Embryonic facial prominence (tissue), 1 donor: Measurements from ENCODE around the gene FHIT.
"Not testable (repeated sequence)": the region's sequence is repeated elsewhere in the genome, so short reads cannot be mapped to it uniquely, and the experiment has no call there.

Source experiments
- DNase-seq: peaks from one replicate; pipeline ENCODE4 v3.0.0-alpha.2; 2016; ENCODE audit errors: extremely low spot score

Gene FHIT

DNA sequence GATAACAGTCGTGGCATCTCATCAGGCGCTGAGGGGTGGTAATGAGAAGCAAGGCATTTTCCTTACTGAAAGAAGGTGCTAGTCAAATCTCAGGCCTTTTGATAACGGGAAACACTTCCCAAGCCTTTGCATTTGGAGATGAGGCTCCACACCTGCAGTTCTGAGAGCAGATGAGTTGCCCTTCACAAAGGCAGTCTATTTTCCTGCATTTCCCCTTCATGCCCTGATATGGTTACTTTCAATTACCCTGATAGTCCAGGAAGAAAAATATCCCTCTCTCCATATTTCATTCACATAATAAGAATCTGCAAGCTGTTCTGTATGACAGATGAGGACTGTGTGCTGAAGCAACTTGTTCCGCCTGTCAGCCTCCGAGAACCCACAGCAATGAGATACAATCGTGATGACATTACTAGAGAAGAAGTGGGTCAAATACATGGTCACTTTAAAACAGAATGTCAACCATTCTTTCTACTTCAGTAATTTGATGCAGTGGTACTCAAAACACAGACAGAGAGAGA is 25.0 kb downstream of the FHIT start:
- no peak for DNase-seq

GRCh38 chr3:61224823-61225222 is 26.4 kb downstream of the FHIT start:
- DNase-seq: no peak

DNA sequence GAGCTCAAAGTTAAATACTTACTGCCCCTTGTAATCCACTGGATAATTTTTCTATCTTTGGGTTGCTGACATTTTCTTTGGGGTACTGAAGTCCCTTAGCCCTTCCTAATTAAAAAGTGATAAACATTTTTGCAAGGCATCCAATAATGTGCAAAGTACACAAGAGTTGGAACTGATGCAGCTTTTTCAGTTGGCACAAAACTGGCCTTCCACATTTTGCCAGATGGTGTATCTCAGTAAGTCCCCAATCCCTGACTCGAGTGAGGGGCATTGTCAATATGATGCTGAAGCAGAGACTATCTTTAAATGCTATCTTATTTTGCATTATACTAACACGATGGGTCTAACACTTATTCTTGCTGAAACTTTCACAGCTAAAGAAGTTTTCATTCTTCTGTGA is 27.8 kb downstream of the FHIT start:
- no peak for DNase-seq

DNA sequence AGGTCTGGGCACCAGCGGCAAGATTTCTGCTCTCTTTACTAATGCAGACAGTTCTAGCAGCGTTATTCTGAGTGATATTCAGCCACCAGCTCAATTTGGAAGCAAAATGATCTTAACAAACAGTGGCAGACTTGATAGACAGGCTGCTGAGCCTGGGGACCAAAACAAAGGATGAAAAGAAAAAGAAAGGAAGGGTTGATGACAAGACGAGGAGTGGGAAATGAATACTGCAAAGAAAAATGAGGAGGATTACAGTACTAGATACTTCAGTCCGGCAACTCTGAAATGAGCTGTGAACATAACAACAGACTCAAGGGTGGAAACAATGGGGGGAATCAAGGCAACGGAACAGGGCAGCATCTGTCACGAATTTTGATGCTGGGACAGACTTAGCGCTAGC is 28.8 kb downstream of the FHIT start:
- no peak for DNase-seq

- no peak for DNase-seq
Measured at GRCh38 chr3:61221759-61222362, 29.4 kb downstream of the FHIT start.

- DNase-seq: no peak
Measured at GRCh38 chr3:61218504-61218903, 32.7 kb downstream of the FHIT start.

DNA sequence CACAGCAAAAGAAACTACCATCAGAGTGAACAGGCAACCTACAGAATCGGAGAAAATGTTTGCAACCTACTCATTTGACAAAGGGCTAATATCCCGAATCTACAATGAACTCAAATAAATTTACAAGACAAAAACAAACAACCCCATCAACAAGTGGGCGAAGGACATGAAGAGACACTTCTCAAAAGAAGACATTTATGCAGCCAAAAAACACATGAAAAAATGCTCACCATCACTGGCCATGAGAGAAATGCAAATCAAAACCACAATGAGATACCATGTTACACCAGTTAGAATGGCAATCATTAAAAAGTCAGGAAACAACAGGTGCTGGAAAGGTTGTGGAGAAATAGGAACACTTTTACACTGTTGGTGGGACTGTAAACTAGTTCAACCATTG is 35.1 kb downstream of the FHIT start:
- DNase-seq: not testable (repeated sequence)

DNA sequence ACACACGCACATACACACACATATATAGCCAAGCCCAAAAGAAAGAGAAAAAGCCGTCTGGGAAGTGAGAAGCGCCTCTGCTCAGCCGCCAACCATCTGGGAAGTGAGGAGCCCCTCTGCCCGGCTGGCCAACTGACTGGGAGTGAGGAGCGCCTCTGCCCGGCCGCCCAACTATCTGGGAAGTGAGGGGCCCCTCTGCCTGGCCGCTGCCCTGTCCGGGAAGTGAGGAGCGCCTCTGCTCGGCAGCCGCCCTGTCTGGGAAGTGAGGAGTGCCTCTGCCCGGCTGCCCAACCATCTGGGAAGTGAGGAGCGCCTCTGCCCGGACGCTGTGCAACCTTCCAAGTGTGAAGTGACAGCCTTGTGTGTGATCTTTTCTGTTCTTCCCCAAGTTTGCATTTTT is 49.2 kb downstream of the FHIT start:
- DNase-seq: no peak

DNA sequence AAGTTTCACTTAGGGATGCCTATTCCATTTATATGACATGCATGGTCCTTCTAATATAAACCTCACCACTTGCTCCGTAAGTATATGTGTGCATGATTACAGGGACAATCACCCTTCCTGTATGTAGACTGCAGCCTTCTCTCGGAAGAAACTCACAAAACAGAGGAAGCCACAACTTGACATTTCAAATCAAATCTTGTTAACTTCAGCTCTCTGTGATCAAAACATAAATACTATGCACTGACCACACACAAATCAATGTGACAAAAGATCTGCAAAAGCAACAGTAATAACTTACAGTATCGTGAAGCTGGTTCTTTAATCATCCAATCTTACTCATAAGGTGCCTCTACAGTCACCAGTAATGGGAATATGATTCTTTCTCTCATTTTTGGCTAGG is 50.2 kb downstream of the FHIT start:
- no peak for DNase-seq

DNA sequence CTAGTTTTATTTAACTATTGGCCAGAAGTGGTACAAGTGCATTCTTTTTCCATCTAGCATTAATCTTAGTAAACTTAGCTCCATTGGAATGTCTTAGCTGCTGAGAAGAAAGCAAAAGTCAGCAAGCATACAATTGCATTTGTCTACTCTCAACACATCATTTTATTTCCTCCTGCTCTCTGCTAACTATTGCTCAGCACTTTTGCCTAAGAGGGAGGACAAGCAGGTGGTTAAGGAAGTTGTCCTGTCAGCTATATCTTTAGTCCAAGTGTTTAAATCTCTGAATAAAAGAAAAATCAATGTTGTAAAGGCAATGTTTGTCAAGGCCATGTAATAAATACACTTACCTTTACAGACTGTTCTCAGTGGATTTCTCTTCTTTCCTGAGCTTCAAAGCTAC is 51.0 kb downstream of the FHIT start:
- no peak for DNase-seq

- no peak for DNase-seq
Measured at GRCh38 chr3:61199843-61200242, 51.4 kb downstream of the FHIT start.

DNA sequence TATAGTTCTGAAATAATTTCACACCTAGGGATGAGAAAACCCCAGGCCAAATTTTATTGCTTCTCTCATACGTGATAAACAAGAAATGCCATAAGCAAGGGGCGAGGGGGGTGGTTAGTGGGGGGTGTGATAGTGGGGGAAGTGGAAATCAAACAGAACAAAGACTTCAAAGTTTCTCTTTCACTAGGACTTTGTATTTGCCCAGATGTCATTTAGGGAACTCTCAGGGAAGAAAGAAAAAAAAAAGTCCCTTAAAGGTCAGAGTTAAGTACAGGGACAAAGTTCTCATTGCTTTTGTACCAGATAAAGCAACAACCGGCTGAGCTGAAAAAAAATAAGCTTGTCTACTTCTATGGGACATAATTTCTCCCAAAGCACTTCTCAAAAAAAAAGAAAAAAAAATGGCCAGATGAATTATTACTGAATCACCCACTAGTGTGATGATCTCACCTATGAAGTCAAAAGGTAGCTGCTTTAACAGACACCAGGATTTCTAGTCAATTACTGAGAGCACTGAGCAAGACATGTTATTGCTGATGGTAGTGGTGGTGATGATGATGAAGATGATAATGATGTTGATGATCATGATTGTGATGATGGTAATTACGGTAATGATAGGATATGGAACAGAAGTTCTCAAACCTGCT is 56.2 kb downstream of the FHIT start:
- DNase-seq: no peak

GRCh38 chr3:61192222-61192621 is 59.0 kb downstream of the FHIT start:
- no peak for DNase-seq

GRCh38 chr3:61190205-61190604 is 61.0 kb downstream of the FHIT start:
- not testable (repeated sequence) for DNase-seq

DNA sequence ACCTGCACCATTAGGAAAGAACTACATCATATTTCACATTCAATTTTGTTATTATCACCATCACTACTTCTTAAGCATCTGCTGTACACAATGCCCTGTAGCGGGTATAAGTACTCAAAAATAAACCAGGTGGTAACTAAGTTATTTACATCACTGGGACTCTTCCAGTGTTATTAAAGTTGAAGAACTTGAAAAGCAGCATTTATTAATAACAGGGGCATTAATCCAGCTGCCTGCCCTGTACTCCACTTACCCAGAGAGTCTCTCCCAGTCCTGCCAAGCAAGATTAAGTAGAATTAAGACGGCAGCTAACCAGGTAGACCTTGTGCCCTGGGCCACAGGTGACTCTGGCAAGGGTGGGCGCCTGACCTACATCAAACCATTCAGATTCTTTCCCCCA is 65.2 kb downstream of the FHIT start:
- DNase-seq: no peak

- no peak for DNase-seq
Measured at GRCh38 chr3:61184956-61185355, 66.3 kb downstream of the FHIT start.

DNA sequence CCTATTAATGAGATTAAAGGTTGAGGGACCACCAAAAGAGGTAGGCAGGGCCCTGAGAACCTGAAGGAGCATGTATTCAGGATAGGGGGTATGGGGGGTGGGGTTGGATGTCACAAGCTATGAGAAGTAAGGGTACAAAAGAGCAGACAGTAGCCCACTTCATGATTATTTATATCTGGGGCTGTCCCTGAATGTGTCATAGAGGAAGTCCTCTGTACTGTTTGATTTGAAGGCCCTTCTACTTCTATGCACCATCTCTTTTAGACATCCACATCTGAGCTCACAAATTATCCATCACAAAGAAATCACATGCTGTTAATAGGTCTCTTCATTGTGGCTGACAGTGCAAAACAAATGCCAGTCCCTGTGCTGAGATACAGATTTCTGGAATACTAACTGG is 68.6 kb downstream of the FHIT start:
- no peak for DNase-seq

- DNase-seq: no peak
Measured at GRCh38 chr3:61181874-61182273, 69.4 kb downstream of the FHIT start.

DNA sequence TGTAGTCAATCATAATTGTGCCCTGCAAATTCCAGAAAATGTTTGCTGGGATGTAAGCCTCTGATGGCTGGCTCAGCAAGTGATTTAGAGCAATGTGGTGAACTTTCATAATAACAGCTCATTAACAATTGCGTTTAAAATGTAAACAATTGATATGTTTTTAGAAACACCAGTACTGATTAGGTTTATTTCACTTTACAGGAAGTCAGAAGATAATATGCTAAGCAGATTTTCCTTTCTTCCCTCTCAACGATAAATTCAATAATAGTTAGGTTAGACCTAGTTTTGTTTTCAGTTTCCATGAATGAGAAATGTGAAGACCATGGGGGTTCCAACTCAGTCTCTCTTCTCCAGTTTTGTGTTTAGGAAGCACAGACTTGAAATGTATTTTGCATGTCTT is 71.0 kb downstream of the FHIT start:
- DNase-seq: no peak

- DNase-seq: no peak
Measured at GRCh38 chr3:61178167-61178566, 73.1 kb downstream of the FHIT start.

DNA sequence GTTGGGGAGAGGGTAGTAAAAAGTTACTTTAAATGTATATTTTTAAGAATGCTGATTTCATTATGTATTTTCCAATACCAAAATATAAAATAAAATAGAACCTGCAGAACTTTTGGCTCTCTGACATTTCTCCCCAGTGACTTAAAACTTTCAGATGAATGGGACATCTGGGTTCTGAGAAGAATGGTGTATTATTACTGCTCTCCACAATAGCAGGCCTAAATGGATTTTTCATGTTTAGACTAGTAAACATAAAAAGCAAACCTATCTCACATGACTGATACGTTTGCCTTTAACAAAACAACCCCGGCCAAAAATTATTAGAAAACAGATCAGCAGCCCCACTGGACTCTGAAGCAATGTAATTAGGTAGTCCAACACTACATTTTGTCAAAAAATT is 73.8 kb downstream of the FHIT start:
- no peak for DNase-seq

GRCh38 chr3:61173676-61174075 is 77.6 kb downstream of the FHIT start:
- DNase-seq: no peak

DNA sequence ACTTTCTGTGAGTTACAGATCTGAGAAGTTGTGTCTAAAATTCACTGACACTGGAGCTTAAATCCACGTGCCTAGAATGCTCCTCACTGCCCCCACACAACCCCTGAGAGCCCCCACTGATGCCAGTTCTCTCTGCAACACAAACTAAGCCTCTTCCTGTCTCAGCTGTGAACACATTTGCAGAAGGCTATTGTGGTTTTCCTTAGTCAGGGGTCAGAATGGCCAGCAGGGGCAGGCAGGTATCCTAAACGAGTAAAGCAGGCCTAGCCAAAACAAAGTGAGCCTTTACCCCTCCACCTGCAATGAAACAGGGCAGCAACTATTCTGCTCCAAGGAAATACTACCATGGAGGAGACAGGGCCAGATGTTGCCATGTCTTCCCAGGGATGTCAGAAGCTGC is 78.6 kb downstream of the FHIT start:
- DNase-seq: no peak

DNA sequence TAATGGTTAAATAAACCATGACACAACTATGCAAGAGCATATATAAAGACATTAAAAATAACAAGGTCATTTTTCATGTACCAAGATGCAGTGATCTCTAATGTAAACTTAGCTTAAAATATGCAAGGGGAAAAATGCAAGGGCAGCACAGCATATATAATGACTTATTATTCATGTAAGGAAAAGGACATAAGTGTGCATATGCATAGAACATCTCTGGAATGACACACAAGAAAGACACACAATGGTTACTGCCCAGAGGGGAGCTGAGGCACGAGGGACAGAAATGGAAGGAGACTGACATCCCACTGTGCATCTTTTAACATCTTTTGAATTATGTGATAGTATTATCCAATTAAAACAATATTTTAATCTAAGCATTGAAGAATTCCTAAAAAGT is 79.0 kb downstream of the FHIT start:
- no peak for DNase-seq
